ENCODE measurements around the gene TBC1D2. TPM values are rescaled to one million over a fixed set of nuclear protein-coding genes. Genes with fewer than 3 reads are reported as not detected.

The TBC1D2 gene
- total RNA-seq, 1 experiment from 2014 or later: 11.1 TPM

- H3K27me3 Mint-ChIP-seq (ENCODE audit: low read depth): no peaks in the 10 kb centered on the region
- DNase-seq (ENCODE audit: low spot score): no peak
- CTCF ChIA-PET: no interaction called here
- H3K36me3 Mint-ChIP-seq: peaks cover 23% of the 10 kb centered on the region
- no peak for ATAC-seq
- no peaks in the 10 kb centered on the region for H3K9me3 Mint-ChIP-seq
- peaks cover 9% of the 10 kb centered on the region for H3K4me1 Mint-ChIP-seq
- H3K4me3 Mint-ChIP-seq: no peak overlapping the region
- no peak for TF ChIP-seq FOXK1 (CRISPR knock-in tag; IDR thresholded peaks at IDR 0.05)
- TF ChIP-seq CTCF (IDR thresholded peaks at IDR 0.05): no peak
- TF ChIP-seq NR2C2 (CRISPR knock-in tag; IDR thresholded peaks at IDR 0.05): no peak
- TF ChIP-seq SMAD3 (CRISPR knock-in tag; IDR thresholded peaks at IDR 0.05; ENCODE audit: borderline replicate concordance): no peak
- TF ChIP-seq ZNF671 (CRISPR knock-in tag; IDR thresholded peaks at IDR 0.05): no peak
- TF ChIP-seq FOXJ3 (CRISPR knock-in tag; IDR thresholded peaks at IDR 0.05; ENCODE audit: borderline replicate concordance): no peak
- TF ChIP-seq MAX (CRISPR knock-in tag; IDR thresholded peaks at IDR 0.05): no peak
- TF ChIP-seq OVOL2 (CRISPR knock-in tag; IDR thresholded peaks at IDR 0.05; ENCODE audit: borderline replicate concordance): no peak
- no peak for TF ChIP-seq GRHL2 (CRISPR knock-in tag; IDR thresholded peaks at IDR 0.05; ENCODE audit: insufficient replicate concordance, severe bottlenecking)
- no peak for TF ChIP-seq ZNF396 (CRISPR knock-in tag; IDR thresholded peaks at IDR 0.05; ENCODE audit: borderline replicate concordance)
- TF ChIP-seq, protein P1, sequence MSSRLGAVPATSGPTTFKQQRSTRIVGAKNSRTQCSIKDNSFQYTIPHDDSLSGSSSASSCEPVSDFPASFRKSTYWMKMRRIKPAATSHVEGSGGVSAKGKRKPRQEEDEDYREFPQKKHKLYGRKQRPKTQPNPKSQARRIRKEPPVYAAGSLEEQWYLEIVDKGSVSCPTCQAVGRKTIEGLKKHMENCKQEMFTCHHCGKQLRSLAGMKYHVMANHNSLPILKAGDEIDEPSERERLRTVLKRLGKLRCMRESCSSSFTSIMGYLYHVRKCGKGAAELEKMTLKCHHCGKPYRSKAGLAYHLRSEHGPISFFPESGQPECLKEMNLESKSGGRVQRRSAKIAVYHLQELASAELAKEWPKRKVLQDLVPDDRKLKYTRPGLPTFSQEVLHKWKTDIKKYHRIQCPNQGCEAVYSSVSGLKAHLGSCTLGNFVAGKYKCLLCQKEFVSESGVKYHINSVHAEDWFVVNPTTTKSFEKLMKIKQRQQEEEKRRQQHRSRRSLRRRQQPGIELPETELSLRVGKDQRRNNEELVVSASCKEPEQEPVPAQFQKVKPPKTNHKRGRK (CRISPR knock-in tag; IDR thresholded peaks at IDR 0.05; ENCODE audit: borderline replicate concordance): no peak
- no peak for TF ChIP-seq CREB1 (CRISPR knock-in tag; IDR thresholded peaks at IDR 0.05)
- no peak for TF ChIP-seq ZNF532 (CRISPR knock-in tag; IDR thresholded peaks at IDR 0.05; ENCODE audit: borderline replicate concordance)
- no peak for TF ChIP-seq IRF2 (CRISPR knock-in tag; IDR thresholded peaks at IDR 0.05; ENCODE audit: borderline replicate concordance, low read depth)
- no peak for TF ChIP-seq E2F5 (CRISPR knock-in tag; IDR thresholded peaks at IDR 0.05)
- no peak for TF ChIP-seq HMGA2 (CRISPR knock-in tag; IDR thresholded peaks at IDR 0.05)
- no peak for TF ChIP-seq TCF7 (CRISPR knock-in tag; IDR thresholded peaks at IDR 0.05; ENCODE audit: low read depth)
- no peak overlapping the region for H3K27ac Mint-ChIP-seq
- POLR2A ChIA-PET: no interaction called here
Observed at GRCh38 chr9:98236901-98237487, 18.5 kb downstream of the TBC1D2 start.

Data from WTC11 (cell line).